ENCODE results near the gene FRMD1. TPM values are rescaled to one million over a fixed set of nuclear protein-coding genes. Genes with fewer than 3 reads are reported as not detected.

The FRMD1 gene
- total and polyA plus RNA-seq, 2 donors (not counting 3 experiments of a cell fraction or from before 2014, with no cell fraction given) = not detected

GRCh38 chr6:168124921-168125320 lies 45.9 kb upstream of the FRMD1 start:
- dilution Hi-C loops (cut with MboI; ENCODE audit: extremely low pct_ligation_motif_present, low sequenced_read_pairs) = no loop called here
- no peak for FAIRE-seq

More at GRCh38 chr6:168124921-168125320, 45.9 kb upstream of the FRMD1 start:
- H3K4me1 ChIP-seq (ENCODE audit: control insufficient read depth, extremely low read depth, insufficient read depth, low read length) = no peaks in the 10 kb centered on the region
- ChIA-PET CTCF (no interaction called here), POLR2A (no interaction called here)
- no peaks in the 10 kb centered on the region for H3K79me2 ChIP-seq (ENCODE audit: control insufficient read depth, insufficient read depth, low read length)
- no peak overlapping the region for H3K4me2 ChIP-seq (ENCODE audit: insufficient read depth, low read length)
- no peak for DNase-seq (ENCODE audit: low read depth, low spot score)
- no peaks in the 10 kb centered on the region for H3K9me1 ChIP-seq (replicated peaks; ENCODE audit: control insufficient read depth, extremely low read depth, insufficient read depth, low read length)
- intact Hi-C loops (cut with micrococcal nuclease) = no loop called here
- H3K9me3 ChIP-seq (replicated peaks; ENCODE audit: control insufficient read depth, insufficient read depth, low read length) = no peaks in the 10 kb centered on the region
- H3K4me3 ChIP-seq (replicated peaks in 1 of 3; ENCODE audit: insufficient read depth in 1 of 3, low read depth in 1 of 3, low read length in 3 of 3) = no peak overlapping the region
- H3K9ac ChIP-seq (replicated peaks; ENCODE audit: extremely low read depth, insufficient read depth, low read length) = no peak overlapping the region
- H4K20me1 ChIP-seq (replicated peaks; ENCODE audit: control insufficient read depth, extremely low read depth, insufficient read depth, low read length) = no peaks in the 10 kb centered on the region
- BruUV-seq (replicated peaks) = no TSS peak
- no peaks in the 10 kb centered on the region for H3K27me3 ChIP-seq (ENCODE audit: control insufficient read depth in 2 of 2, insufficient read depth in 2 of 2, low read length in 2 of 2)
- no peak for TF ChIP-seq GATA2 (IDR thresholded peaks at IDR 0.05; ENCODE audit: insufficient read depth, insufficient read length, low read depth, low read length)
- TF ChIP-seq MAX (IDR thresholded peaks at IDR 0.05; ENCODE audit: insufficient read depth, insufficient read length) = no peak
- no peak for TF ChIP-seq FOS (IDR thresholded peaks at IDR 0.05; ENCODE audit: borderline replicate concordance, insufficient read depth, low read length)
- TF ChIP-seq POLR2A (IDR thresholded peaks at IDR 0.05; ENCODE audit: low read depth, low read length) = no peak
- TF ChIP-seq CTCF (IDR thresholded peaks at IDR 0.05; ENCODE audit: extremely low read depth in 1 of 2, insufficient read depth in 1 of 2, low read depth in 1 of 2, low read length in 2 of 2) = no peak
- no peak for TF ChIP-seq EZH2 (IDR thresholded peaks at IDR 0.05; ENCODE audit: borderline replicate concordance, low read depth, low read length, severe bottlenecking)
- TF ChIP-seq POLR2AphosphoS5 (IDR thresholded peaks at IDR 0.05; ENCODE audit: insufficient read depth, low read depth, low read length) = no peak
- no peak for TF ChIP-seq MYC (IDR thresholded peaks at IDR 0.05; ENCODE audit: low read depth, low read length)
- TF ChIP-seq JUN (IDR thresholded peaks at IDR 0.05; ENCODE audit: borderline replicate concordance, insufficient read depth, insufficient read length, low read depth) = no peak
- H3K36me3 ChIP-seq (ENCODE audit: control insufficient read depth in 2 of 2, extremely low read depth in 1 of 2, insufficient read depth in 2 of 2, low read length in 2 of 2) = no peaks in the 10 kb centered on the region
- H3K27ac ChIP-seq (ENCODE audit: insufficient read depth, low read depth, low read length) = no peak overlapping the region
- H2AFZ ChIP-seq (ENCODE audit: low read depth, low read length) = no peak overlapping the region
